Measurements from ENCODE around the gene TAS1R3.
A peak's percentile ranks its signal among the peaks of the same experiment; 100 is the strongest.

TAS1R3 gene

DNA sequence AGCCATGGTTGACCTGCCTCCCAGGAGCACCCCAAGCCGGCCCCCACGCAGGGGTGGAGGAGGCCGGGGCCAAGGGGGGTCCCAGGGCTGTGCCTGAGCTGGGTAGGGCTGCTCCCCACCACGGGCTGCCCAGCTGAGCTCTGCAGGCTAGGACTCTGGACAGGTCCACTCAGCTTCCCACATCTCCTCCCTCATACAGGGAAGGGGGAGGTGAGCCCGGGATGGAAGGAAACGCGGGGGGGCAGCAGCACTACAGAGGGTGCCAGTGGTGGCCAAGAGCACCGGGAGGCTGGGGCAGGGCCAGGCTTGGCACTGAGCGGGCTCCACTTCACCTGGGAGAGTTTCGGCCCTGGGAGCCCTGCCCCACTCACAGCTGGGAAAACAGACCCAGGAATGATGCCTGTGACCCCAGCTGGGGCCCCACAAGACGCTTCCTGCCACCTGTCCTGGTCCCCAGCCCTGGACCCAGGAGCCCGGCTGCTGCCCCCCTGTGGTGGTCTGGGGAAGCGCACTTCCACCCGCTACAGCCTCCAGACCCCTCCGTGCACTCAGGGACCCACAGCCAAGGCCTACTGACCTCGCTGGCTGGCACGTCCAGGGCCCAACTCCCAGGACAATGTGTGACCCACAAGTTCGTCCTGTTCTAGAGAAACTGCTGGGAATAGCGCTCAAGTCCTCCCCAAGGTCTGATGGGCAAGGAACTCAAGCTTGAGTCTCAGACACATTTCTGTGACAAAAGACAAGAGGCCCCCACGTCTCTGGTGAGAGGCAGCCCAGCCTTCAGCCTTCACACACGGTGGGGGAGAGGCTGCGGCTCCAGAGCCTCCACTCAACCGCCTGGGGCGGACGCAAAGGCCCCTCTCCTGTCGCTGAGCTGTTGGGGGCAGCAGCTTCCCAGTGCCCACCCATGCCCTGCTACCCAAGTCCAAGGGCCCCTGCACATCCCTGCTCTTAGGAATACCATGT, 40.9 kb downstream of the TAS1R3 start:
- no peak overlapping the region for H3K4me3 ChIP-seq (ENCODE audit: control insufficient read depth, low read depth, low read length)
- DNase-seq (ENCODE audit: low read depth): peak; percentile 44
- TF ChIP-seq, protein P1, sequence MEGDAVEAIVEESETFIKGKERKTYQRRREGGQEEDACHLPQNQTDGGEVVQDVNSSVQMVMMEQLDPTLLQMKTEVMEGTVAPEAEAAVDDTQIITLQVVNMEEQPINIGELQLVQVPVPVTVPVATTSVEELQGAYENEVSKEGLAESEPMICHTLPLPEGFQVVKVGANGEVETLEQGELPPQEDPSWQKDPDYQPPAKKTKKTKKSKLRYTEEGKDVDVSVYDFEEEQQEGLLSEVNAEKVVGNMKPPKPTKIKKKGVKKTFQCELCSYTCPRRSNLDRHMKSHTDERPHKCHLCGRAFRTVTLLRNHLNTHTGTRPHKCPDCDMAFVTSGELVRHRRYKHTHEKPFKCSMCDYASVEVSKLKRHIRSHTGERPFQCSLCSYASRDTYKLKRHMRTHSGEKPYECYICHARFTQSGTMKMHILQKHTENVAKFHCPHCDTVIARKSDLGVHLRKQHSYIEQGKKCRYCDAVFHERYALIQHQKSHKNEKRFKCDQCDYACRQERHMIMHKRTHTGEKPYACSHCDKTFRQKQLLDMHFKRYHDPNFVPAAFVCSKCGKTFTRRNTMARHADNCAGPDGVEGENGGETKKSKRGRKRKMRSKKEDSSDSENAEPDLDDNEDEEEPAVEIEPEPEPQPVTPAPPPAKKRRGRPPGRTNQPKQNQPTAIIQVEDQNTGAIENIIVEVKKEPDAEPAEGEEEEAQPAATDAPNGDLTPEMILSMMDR (conservative IDR thresholded peaks at IDR 0.05; ENCODE audit: control insufficient read depth, insufficient read depth, low read depth, low read length): peak; percentile 76

DNA sequence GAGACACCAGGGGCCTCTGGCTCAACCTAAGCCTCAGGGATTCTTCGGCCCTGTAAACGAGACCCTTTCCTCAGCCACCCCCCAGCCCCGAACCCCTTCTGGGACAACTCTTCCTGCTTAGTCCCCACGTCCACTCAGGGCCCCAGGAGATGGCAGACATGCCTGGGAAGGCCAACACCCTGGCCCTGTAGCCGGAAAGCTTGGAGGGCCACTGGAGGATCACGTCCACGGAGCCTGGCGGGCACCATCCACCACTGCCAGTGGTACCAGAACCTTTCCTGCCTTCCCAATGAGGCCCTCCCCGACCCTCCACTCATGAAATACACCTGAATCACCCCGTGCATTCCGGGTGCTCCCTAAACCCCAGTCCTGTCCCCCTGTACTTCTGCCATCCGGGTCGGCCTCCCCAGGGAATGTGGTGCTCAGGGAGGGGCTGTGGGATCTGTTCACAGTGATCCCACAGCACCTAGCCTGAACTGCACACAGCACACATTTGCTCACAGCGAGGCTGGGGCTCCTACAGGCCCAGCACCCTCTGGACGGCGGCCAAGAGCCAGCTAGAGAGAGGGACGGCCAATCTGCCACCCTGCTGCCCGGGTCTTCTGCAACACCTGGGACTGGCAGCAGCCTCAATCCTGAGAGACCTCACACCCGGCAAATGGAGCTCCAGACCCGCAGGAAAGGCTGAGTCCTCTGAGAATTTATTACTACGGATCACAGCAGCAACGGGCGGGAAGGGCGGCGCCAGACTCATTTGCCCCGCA, 42.2 kb downstream of the TAS1R3 start:
- TF ChIP-seq, protein P1 (conservative IDR thresholded peaks at IDR 0.05; ENCODE audit: control insufficient read depth, insufficient read depth, low read depth, low read length): no peak
- peak overlapping the region; percentile 79 for H3K4me3 ChIP-seq (ENCODE audit: control insufficient read depth, low read depth, low read length)
- DNase-seq (ENCODE audit: low read depth): no peak

DNA sequence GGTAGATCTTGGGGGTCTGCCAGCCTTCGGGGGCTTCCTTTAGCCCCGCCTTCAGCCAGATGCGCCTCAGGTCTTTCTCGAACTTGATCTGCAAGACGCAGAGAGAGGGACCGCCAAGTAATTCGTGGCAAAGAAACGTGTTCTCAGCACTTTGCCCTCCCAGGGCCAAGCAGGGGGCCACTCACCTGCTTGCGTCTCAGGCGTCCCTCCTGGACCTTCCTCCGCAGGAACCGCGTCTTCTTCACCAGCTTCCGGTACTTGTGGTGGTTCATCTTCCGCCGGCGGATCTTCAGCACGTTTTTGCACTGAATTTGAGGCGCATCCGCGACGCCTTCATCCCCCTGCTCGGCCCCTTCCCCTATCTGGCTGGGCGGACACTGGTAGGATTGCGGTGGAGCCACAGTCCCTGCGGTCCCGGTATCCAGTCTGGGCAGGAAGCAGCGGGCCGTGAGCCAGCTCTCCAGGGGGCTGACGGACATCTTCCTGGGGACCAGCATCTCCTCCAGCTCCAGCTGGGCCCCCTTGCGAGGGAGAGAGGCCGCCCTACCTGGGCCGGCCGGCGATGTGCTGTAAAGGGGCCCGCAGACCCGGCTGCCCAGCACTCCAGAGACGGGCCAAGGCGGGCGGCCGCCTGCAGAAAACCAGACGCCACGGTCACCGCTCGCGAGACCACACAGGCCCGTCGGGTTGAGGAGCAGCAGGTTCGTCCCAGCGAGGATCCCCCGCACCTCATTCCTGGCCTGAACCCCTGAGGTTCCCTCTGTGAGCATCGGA, 42.9 kb downstream of the TAS1R3 start:
- DNase-seq (ENCODE audit: low read depth): no peak
- TF ChIP-seq, protein P1 (conservative IDR thresholded peaks at IDR 0.05; ENCODE audit: control insufficient read depth, insufficient read depth, low read depth, low read length): no peak
- H3K4me3 ChIP-seq (ENCODE audit: control insufficient read depth, low read depth, low read length): peak overlapping the region; percentile 79

DNA sequence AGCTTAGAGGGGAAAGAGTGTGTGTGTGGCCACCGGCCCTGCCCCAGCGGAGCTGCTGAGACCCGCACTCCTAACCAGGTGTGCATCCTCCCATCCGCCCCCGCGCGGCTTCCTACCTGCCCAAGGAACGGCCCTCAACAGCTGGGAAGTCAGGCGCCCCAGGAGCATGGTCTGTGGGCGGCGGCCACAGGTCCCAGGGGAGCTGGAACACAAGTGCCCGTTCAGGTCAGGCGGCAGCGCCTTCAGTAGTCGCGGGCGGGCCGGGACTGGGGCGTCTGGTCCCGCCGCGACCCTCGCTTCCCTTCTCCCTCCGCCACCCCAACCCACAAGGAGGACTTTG, 43.5 kb downstream of the TAS1R3 start:
- no peak for DNase-seq (ENCODE audit: low read depth)
- H3K4me3 ChIP-seq (ENCODE audit: control insufficient read depth, low read depth, low read length): peak overlapping the region; percentile 79
- TF ChIP-seq, protein P1 (conservative IDR thresholded peaks at IDR 0.05; ENCODE audit: control insufficient read depth, insufficient read depth, low read depth, low read length): no peak

DNA sequence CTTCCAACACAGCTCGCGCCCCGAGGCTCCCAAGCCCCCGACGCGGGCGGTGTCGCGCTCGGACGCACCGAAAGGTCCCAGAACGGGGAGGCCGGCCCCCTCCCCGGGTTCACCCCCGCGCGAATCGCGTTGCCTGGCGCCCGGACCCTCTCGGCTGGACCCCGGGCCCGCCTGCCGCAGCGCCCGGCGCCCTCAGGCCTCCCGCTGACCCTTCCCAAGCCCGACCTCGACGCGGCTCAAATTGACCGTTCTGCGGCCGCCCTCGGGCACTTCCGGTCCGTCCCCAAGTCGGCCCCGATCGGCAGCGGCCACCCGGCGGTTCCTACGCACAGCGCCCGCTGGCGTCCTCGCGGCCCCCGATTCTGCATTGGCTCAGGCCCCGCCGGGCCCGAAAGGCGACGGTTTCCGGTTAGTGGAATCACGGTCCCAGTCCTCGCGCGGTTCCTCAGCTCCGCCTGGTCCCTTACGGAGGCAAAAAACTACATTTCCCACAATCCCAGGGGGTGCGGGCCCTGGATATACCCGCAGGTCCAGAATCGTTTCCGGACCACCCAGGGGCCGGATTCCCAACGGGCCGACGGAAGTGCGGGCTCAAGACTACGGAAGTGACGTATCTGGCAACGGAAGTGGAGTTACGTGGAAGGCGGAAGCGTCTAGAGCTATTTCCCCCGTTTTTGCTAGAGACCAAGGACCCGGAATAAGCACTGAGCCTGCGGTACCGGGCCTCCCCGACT, 44.0 kb downstream of the TAS1R3 start, which contains the start of gene AURKAIP1:
TSS of gene AURKAIP1 (minus strand) at position 279 of the 734 bp plus-strand sequence. CDS start 451 bp downstream, outside the sequence.
- TF ChIP-seq, protein P1 (conservative IDR thresholded peaks at IDR 0.05; ENCODE audit: control insufficient read depth, insufficient read depth, low read depth, low read length): no peak
- peak within 1 kb of the TSS; percentile 79 for H3K4me3 ChIP-seq (ENCODE audit: control insufficient read depth, low read depth, low read length)
- peak; percentile 100 for DNase-seq (ENCODE audit: low read depth)
